ENCODE measurements around the gene FNDC5. TPM values are rescaled to one million over a fixed set of nuclear protein-coding genes. Genes with fewer than 3 reads are reported as not detected.

Gene FNDC5
- total and polyA plus RNA-seq, 10 of the 15 experiments (the other 5 are each of a cell fraction or from before 2014, with no cell fraction given): 0.01 to 0.29 (median 0.19) TPM; not detected in 4

DNA sequence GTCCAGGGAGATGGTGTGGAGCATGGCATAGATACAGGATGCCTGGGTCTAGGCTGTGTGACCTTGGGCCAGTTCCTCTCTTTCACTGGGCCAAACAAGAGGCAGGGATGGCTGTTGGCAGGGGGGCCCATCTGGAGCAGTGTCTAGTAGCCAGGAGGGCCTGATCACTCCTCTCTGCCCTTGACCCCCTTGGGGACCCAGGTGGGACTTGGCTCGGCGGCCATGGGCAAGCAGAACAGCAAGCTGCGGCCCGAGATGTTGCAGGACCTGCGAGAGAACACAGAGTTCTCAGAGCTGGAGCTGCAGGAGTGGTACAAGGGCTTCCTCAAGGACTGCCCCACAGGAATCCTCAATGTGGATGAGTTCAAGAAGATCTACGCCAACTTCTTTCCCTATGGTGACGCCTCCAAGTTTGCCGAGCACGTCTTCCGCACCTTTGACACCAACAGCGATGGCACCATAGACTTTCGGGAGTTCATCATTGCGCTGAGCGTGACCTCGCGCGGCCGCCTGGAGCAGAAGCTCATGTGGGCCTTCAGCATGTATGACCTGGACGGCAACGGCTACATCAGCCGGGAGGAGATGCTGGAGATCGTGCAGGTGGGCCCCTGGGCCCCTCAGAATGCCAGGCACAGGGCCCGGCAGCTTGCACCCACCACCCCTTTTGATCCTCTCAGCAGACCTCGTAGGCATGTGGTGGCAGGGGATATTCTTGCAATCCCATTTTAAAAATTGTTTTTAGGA, 18.1 kb upstream of the FNDC5 start:
- Histone ChIP-seq H3K27ac (ENCODE audit: control insufficient read depth, insufficient read depth) (no peak overlapping the region), H3K9me3 (replicated peaks; ENCODE audit: control insufficient read depth, insufficient read depth, low read length) (no peaks in the 10 kb centered on the region; the same call in 2 of the 3 replicates), H3K4me2 (ENCODE audit: control insufficient read depth, insufficient read depth) (no peak overlapping the region), H3K4me3 (no peak overlapping the region), H3K36me3 (ENCODE audit: control insufficient read depth in 2 of 2, insufficient read depth in 2 of 2, low read length in 1 of 2) (no peaks in the 10 kb centered on the region), H2AFZ (ENCODE audit: control insufficient read depth, low read depth, low read length) (no peak overlapping the region), H4K20me1 (ENCODE audit: control insufficient read depth, insufficient read depth) (no peaks in the 10 kb centered on the region), H3K27me3 (replicated peaks in 1 of 2; ENCODE audit: control insufficient read depth in 2 of 2, insufficient read depth in 2 of 2, low read length in 1 of 2) (peaks cover 11 to 14% of the 10 kb centered on the region in 2 experiments), H3K9ac (ENCODE audit: control insufficient read depth, insufficient read depth, low read length) (no peak overlapping the region), H3K4me1 (ENCODE audit: control insufficient read depth, insufficient read depth, low read length) (no peaks in the 10 kb centered on the region), H3K79me2 (ENCODE audit: control insufficient read depth, insufficient read depth, low read length) (no peaks in the 10 kb centered on the region)
- no peak for DNase-seq (ENCODE audit: low read depth, low spot score)
- POLR2A ChIA-PET: no interaction called here
- no TSS peak for BruUV-seq (replicated peaks)
- intact Hi-C loops (cut with micrococcal nuclease; ENCODE audit: unreplicated experiment): no loop called here
- no peak for FAIRE-seq
- RAD21 ChIA-PET (ENCODE audit: unreplicated experiment): no interaction called here
- in situ Hi-C loops (cut with MboI): no loop called here
- ATAC-seq: no peak
- 48% methylated on average over 24 of the region's 24 CpGs for WGBS (ENCODE audit: insufficient coverage, insufficient replicate concordance, low lambda C conversion rate, missing lambda C conversion rate)
- SMC1A ChIA-PET (ENCODE audit: uncharacterized antibody, unreplicated experiment): interaction anchor here (1.5 kb wide), 1 partner anchor 10 kb away, joined by 3 read pairs; no protein-coding TSS in a partner anchor
- CTCF ChIA-PET: interaction anchor here (0.8 to 6.5 kb wide), 3 partner anchors 12 to 16 kb away, joined by 3 to 36 read pairs (median 7); no protein-coding TSS in a partner anchor
- TF ChIP-seq POLR2AphosphoS2 (IDR thresholded peaks at IDR 0.05; ENCODE audit: low read depth, low read length): no peak
- TF ChIP-seq, protein P1, sequence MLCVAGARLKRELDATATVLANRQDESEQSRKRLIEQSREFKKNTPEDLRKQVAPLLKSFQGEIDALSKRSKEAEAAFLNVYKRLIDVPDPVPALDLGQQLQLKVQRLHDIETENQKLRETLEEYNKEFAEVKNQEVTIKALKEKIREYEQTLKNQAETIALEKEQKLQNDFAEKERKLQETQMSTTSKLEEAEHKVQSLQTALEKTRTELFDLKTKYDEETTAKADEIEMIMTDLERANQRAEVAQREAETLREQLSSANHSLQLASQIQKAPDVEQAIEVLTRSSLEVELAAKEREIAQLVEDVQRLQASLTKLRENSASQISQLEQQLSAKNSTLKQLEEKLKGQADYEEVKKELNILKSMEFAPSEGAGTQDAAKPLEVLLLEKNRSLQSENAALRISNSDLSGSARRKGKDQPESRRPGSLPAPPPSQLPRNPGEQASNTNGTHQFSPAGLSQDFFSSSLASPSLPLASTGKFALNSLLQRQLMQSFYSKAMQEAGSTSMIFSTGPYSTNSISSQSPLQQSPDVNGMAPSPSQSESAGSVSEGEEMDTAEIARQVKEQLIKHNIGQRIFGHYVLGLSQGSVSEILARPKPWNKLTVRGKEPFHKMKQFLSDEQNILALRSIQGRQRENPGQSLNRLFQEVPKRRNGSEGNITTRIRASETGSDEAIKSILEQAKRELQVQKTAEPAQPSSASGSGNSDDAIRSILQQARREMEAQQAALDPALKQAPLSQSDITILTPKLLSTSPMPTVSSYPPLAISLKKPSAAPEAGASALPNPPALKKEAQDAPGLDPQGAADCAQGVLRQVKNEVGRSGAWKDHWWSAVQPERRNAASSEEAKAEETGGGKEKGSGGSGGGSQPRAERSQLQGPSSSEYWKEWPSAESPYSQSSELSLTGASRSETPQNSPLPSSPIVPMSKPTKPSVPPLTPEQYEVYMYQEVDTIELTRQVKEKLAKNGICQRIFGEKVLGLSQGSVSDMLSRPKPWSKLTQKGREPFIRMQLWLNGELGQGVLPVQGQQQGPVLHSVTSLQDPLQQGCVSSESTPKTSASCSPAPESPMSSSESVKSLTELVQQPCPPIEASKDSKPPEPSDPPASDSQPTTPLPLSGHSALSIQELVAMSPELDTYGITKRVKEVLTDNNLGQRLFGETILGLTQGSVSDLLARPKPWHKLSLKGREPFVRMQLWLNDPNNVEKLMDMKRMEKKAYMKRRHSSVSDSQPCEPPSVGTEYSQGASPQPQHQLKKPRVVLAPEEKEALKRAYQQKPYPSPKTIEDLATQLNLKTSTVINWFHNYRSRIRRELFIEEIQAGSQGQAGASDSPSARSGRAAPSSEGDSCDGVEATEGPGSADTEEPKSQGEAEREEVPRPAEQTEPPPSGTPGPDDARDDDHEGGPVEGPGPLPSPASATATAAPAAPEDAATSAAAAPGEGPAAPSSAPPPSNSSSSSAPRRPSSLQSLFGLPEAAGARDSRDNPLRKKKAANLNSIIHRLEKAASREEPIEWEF (IDR thresholded peaks at IDR 0.05; ENCODE audit: insufficient replicate concordance, low read depth, low read length): no peak
- no peak for TF ChIP-seq HDAC6 (IDR thresholded peaks at IDR 0.05; ENCODE audit: unreplicated experiment)
- TF ChIP-seq ASH2L (IDR thresholded peaks at IDR 0.05; ENCODE audit: borderline replicate concordance, low read depth): no peak
- no peak for TF ChIP-seq TCF3 (IDR thresholded peaks at IDR 0.05; ENCODE audit: borderline replicate concordance, insufficient read depth, low read depth, low read length)
- no peak for TF ChIP-seq ZNF24 (IDR thresholded peaks at IDR 0.05)
- TF ChIP-seq FOXM1 (IDR thresholded peaks at IDR 0.05; ENCODE audit: low read depth, low read length): no peak
- no peak for TF ChIP-seq POLR2AphosphoS5 (IDR thresholded peaks at IDR 0.05; ENCODE audit: low read length)
- TF ChIP-seq, protein P2, sequence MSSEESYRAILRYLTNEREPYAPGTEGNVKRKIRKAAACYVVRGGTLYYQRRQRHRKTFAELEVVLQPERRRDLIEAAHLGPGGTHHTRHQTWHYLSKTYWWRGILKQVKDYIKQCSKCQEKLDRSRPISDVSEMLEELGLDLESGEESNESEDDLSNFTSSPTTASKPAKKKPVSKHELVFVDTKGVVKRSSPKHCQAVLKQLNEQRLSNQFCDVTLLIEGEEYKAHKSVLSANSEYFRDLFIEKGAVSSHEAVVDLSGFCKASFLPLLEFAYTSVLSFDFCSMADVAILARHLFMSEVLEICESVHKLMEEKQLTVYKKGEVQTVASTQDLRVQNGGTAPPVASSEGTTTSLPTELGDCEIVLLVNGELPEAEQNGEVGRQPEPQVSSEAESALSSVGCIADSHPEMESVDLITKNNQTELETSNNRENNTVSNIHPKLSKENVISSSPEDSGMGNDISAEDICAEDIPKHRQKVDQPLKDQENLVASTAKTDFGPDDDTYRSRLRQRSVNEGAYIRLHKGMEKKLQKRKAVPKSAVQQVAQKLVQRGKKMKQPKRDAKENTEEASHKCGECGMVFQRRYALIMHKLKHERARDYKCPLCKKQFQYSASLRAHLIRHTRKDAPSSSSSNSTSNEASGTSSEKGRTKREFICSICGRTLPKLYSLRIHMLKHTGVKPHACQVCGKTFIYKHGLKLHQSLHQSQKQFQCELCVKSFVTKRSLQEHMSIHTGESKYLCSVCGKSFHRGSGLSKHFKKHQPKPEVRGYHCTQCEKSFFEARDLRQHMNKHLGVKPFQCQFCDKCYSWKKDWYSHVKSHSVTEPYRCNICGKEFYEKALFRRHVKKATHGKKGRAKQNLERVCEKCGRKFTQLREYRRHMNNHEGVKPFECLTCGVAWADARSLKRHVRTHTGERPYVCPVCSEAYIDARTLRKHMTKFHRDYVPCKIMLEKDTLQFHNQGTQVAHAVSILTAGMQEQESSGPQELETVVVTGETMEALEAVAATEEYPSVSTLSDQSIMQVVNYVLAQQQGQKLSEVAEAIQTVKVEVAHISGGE (CRISPR knock-in tag; IDR thresholded peaks at IDR 0.05): no peak
- no peak for TF ChIP-seq BACH1 (IDR thresholded peaks at IDR 0.05; ENCODE audit: borderline replicate concordance)
- TF ChIP-seq GATAD2B (conservative IDR thresholded peaks at IDR 0.05; ENCODE audit: low read depth): no peak
- no peak for TF ChIP-seq SIN3A (IDR thresholded peaks at IDR 0.05; ENCODE audit: low read depth, low read length)
- TF ChIP-seq CBX5 (IDR thresholded peaks at IDR 0.05; ENCODE audit: low read depth): no peak
- no peak for TF ChIP-seq RBBP5 (conservative IDR thresholded peaks at IDR 0.05)
- TF ChIP-seq RELA (IDR thresholded peaks at IDR 0.05; ENCODE audit: borderline replicate concordance, partially characterized antibody): no peak
- no peak for TF ChIP-seq POLR2A (IDR thresholded peaks at IDR 0.05; ENCODE audit: low read depth, low read length)
- TF ChIP-seq RUNX3 (IDR thresholded peaks at IDR 0.05; ENCODE audit: low read length): no peak

Measured in GM12878 (cell line).